ENCODE data around the gene CTNNA2. TPM values are rescaled to one million over a fixed set of nuclear protein-coding genes. Genes with fewer than 3 reads are reported as not detected.

The CTNNA2 gene
- total RNA-seq, 1 experiment from 2014 or later, result 7.2 TPM

- in situ Hi-C loops (cut with HindIII; ENCODE audit: low pct_unique_long_range_greater_than_20kb, low sequenced_read_pairs), result no loop called here
These were observed 347.6 kb downstream of the CTNNA2 start for GRCh38 chr2:79860228-79861058.

GRCh38 chr2:79861059-79861374 lies 348.2 kb downstream of the CTNNA2 start:
- no peak for DNase-seq (ENCODE audit: low read depth, low spot score)
- in situ Hi-C loops (cut with HindIII; ENCODE audit: low pct_unique_long_range_greater_than_20kb, low sequenced_read_pairs), result no loop called here

More at GRCh38 chr2:79860228-79861058, 347.6 kb downstream of the CTNNA2 start:
- DNase-seq (ENCODE audit: low read depth, low spot score), result peak; percentile 72

GRCh38 chr2:79862756-79863155 lies 349.9 kb downstream of the CTNNA2 start:
- no peak for DNase-seq (ENCODE audit: low read depth, low spot score)
- in situ Hi-C loops (cut with HindIII; ENCODE audit: low pct_unique_long_range_greater_than_20kb, low sequenced_read_pairs), result no loop called here

GRCh38 chr2:79872656-79873055 lies 359.8 kb downstream of the CTNNA2 start:
- DNase-seq (ENCODE audit: low read depth, low spot score), result no peak
- in situ Hi-C loops (cut with HindIII; ENCODE audit: low pct_unique_long_range_greater_than_20kb, low sequenced_read_pairs), result no loop called here

GRCh38 chr2:79874015-79874414 lies 361.2 kb downstream of the CTNNA2 start:
- no peak for DNase-seq (ENCODE audit: low read depth, low spot score)
- in situ Hi-C loops (cut with HindIII; ENCODE audit: low pct_unique_long_range_greater_than_20kb, low sequenced_read_pairs), result no loop called here

GRCh38 chr2:79876430-79876829 lies 363.6 kb downstream of the CTNNA2 start:
- DNase-seq (ENCODE audit: low read depth, low spot score), result peak; percentile 66
- in situ Hi-C loops (cut with HindIII; ENCODE audit: low pct_unique_long_range_greater_than_20kb, low sequenced_read_pairs), result no loop called here

- DNase-seq (ENCODE audit: low read depth, low spot score), result no peak
- in situ Hi-C loops (cut with HindIII; ENCODE audit: low pct_unique_long_range_greater_than_20kb, low sequenced_read_pairs), result no loop called here
These were observed 369.7 kb downstream of the CTNNA2 start for GRCh38 chr2:79882548-79882947.

GRCh38 chr2:79887747-79888374 lies 375.0 kb downstream of the CTNNA2 start:
- in situ Hi-C loops (cut with HindIII; ENCODE audit: low pct_unique_long_range_greater_than_20kb, low sequenced_read_pairs), result no loop called here
- DNase-seq (ENCODE audit: low read depth, low spot score), result peak; percentile 81

- in situ Hi-C loops (cut with HindIII; ENCODE audit: low pct_unique_long_range_greater_than_20kb, low sequenced_read_pairs), result no loop called here
- no peak for DNase-seq (ENCODE audit: low read depth, low spot score)
These were observed 379.3 kb downstream of the CTNNA2 start for GRCh38 chr2:79892123-79892522.

GRCh38 chr2:79899196-79899595 lies 386.3 kb downstream of the CTNNA2 start:
- in situ Hi-C loops (cut with HindIII; ENCODE audit: low pct_unique_long_range_greater_than_20kb, low sequenced_read_pairs), result no loop called here
- no peak for DNase-seq (ENCODE audit: low read depth, low spot score)

GRCh38 chr2:79901161-79901560 lies 388.3 kb downstream of the CTNNA2 start:
- in situ Hi-C loops (cut with HindIII; ENCODE audit: low pct_unique_long_range_greater_than_20kb, low sequenced_read_pairs), result no loop called here
- no peak for DNase-seq (ENCODE audit: low read depth, low spot score)

- DNase-seq (ENCODE audit: low read depth, low spot score), result no peak
- in situ Hi-C loops (cut with HindIII; ENCODE audit: low pct_unique_long_range_greater_than_20kb, low sequenced_read_pairs), result no loop called here
These were observed 390.6 kb downstream of the CTNNA2 start for GRCh38 chr2:79903222-79904000.

GRCh38 chr2:79906139-79906890 lies 393.5 kb downstream of the CTNNA2 start:
- in situ Hi-C loops (cut with HindIII; ENCODE audit: low pct_unique_long_range_greater_than_20kb, low sequenced_read_pairs), result no loop called here
- DNase-seq (ENCODE audit: low read depth, low spot score), result no peak

GRCh38 chr2:79909521-79909920 lies 396.7 kb downstream of the CTNNA2 start:
- in situ Hi-C loops (cut with HindIII; ENCODE audit: low pct_unique_long_range_greater_than_20kb, low sequenced_read_pairs), result no loop called here
- no peak for DNase-seq (ENCODE audit: low read depth, low spot score)

- peak; percentile 80 for DNase-seq (ENCODE audit: low read depth, low spot score)
- in situ Hi-C loops (cut with HindIII; ENCODE audit: low pct_unique_long_range_greater_than_20kb, low sequenced_read_pairs), result no loop called here
These were observed 397.8 kb downstream of the CTNNA2 start for GRCh38 chr2:79910643-79911042.

GRCh38 chr2:79915455-79915854 lies 402.6 kb downstream of the CTNNA2 start:
- DNase-seq (ENCODE audit: low read depth, low spot score), result no peak
- in situ Hi-C loops (cut with HindIII; ENCODE audit: low pct_unique_long_range_greater_than_20kb, low sequenced_read_pairs), result no loop called here

- in situ Hi-C loops (cut with HindIII; ENCODE audit: low pct_unique_long_range_greater_than_20kb, low sequenced_read_pairs), result no loop called here
- DNase-seq (ENCODE audit: low read depth, low spot score), result no peak
These were observed 403.4 kb downstream of the CTNNA2 start for GRCh38 chr2:79916285-79916684.
